K562 (cell line): ENCODE results near the gene AIF1. TPM values are rescaled to one million over a fixed set of nuclear protein-coding genes. Genes with fewer than 3 reads are reported as not detected.

Experiments
- ATAC-seq: fragments of 200-7000 bp; cut with Tn5 transposase; 3 replicates; pipeline ENCODE4 v1.9.1; 2020; ENCODE audit warnings: moderate library complexity
- BruUV-seq: library from RNA; stranded (reverse); fragments of 400-500 nt; replicated peaks from 2 replicates; lab custom pipeline; 2021; lab: Mats Ljungman, UMichigan
- CTCF ChIA-PET: fragments of 300-600 bp; formaldehyde crosslinking; extraction: SDS; loops from one replicate; lab custom pipeline; 2021; ENCODE audit warnings: low intra/inter-chr PET ratio; lab: Yijun Ruan, JAX
- POLR2A ChIA-PET: fragments of 300-600, 350-650 bp; sonication (Branson Sonifier 250); formaldehyde crosslinking; extraction: SDS; loops from one replicate; lab custom pipeline; 2021; ENCODE audit warnings: antibody characterized with exemption, inconsistent platforms; lab: Yijun Ruan, JAX
- DNase-seq, 4 experiments: peaks; one replicate each; pipeline versions ENCODE4 v3.0.0 to v3.0.0-alpha.2; 2011 to 2018; ENCODE audit warnings: low spot score in 3 of 4, mixed read lengths in 3 of 4; ENCODE audit errors: extremely low read depth in 1 of 4
- FAIRE-seq: peaks from 2 replicates; lab custom pipeline; 2011; peaks lifted over from hg19 to GRCh38; lab: Jason Lieb, UNC
- H2AFZ ChIP-seq: 2 replicates; pipeline ENCODE4 v1.6.0; 2011; ENCODE audit warnings: low read depth, low read length, control low read depth, inconsistent platforms
- H3K27ac ChIP-seq: fragments of 200-600 bp; 3 replicates; pipeline ENCODE4 v1.8.0; 2011; ENCODE audit warnings: low read depth, mild to moderate bottlenecking, control low read depth, inconsistent platforms, low read length, moderate library complexity, mixed read lengths; ENCODE audit errors: extremely low read depth
- H3K27me3 ChIP-seq, 2 experiments: fragments of 300-600 bp in 1 of 2; 2 replicates in 1 of 2; 3 replicates in 1 of 2; pipeline versions ENCODE4 v1.6.0 to v1.8.0; 2011; ENCODE audit warnings: inconsistent platforms in 2 of 2, low read length in 2 of 2, mild to moderate bottlenecking in 1 of 2, mixed read lengths in 1 of 2, moderate library complexity in 1 of 2; ENCODE audit not compliant: control insufficient read depth in 2 of 2, insufficient read depth in 2 of 2
- H3K36me3 ChIP-seq: fragments of 300-600 bp; 3 replicates; pipeline ENCODE4 v1.8.0; 2011; ENCODE audit warnings: mild to moderate bottlenecking, low read length, inconsistent platforms; ENCODE audit not compliant: control insufficient read depth, insufficient read depth
- H3K4me1 ChIP-seq, 2 experiments: fragments of 200-600 bp in 1 of 2; replicated peaks in 1 of 2; 2 replicates in 1 of 2; 3 replicates in 1 of 2; pipeline versions ENCODE4 v1.5.1 to v1.8.0; 2011; ENCODE audit warnings: inconsistent platforms in 2 of 2, low read length in 2 of 2, mild to moderate bottlenecking in 1 of 2, mixed read lengths in 1 of 2, moderate library complexity in 1 of 2; ENCODE audit not compliant: control insufficient read depth in 2 of 2, insufficient read depth in 2 of 2
- H3K4me2 ChIP-seq: 2 replicates; pipeline ENCODE4 v1.6.1; 2011; ENCODE audit warnings: low read length, control low read depth, inconsistent platforms, mixed read lengths; ENCODE audit not compliant: insufficient read depth
- H3K4me3 ChIP-seq: fragments of 200-600 bp; sonication (generic), shearing (Covaris generic); 2 replicates; pipeline ENCODE4 v1.5.1; 2016; ENCODE audit warnings: control low read depth, inconsistent platforms
- H3K79me2 ChIP-seq: fragments of 200-600 bp; 3 replicates; pipeline ENCODE4 v1.8.0; 2011; ENCODE audit warnings: low read length, inconsistent platforms; ENCODE audit not compliant: control insufficient read depth, insufficient read depth
- H3K9ac ChIP-seq, 2 experiments: 2 replicates each; pipeline versions ENCODE4 v1.6.0 to v1.6.1; 2011; ENCODE audit warnings: low read depth in 2 of 2, low read length in 2 of 2, control low read depth in 1 of 2, inconsistent platforms in 1 of 2, mild to moderate bottlenecking in 1 of 2, mixed read lengths in 1 of 2; ENCODE audit not compliant: insufficient read depth in 1 of 2
- H3K9me1 ChIP-seq: one replicate; pipeline ENCODE4 v1.6.0; 2011; ENCODE audit warnings: inconsistent platforms, mild to moderate bottlenecking, low read length, moderate library complexity; ENCODE audit not compliant: control insufficient read depth, insufficient read depth
- H3K9me3 ChIP-seq: replicated peaks from 2 replicates; pipeline ENCODE4 v1.5.1; 2011; ENCODE audit warnings: low read depth, low read length, inconsistent platforms; ENCODE audit not compliant: control insufficient read depth, insufficient read depth
- H4K20me1 ChIP-seq: replicated peaks from 2 replicates; pipeline ENCODE4 v1.6.1; 2011; ENCODE audit warnings: low read length, inconsistent platforms, mixed read lengths; ENCODE audit not compliant: control insufficient read depth, insufficient read depth
- EHMT2 ChIP-seq: fragments of 450-650 bp; IDR thresholded peaks from 2 replicates; pipeline ENCODE4 v1.6.1; 2018; ENCODE audit warnings: antibody characterized with exemption
- FUS ChIP-seq: fragments of 200-400 bp; formaldehyde crosslinking; optimal IDR thresholded peaks from 2 replicates; pipeline ENCODE3; 2017; ENCODE audit warnings: low read depth, low read length
- NONO ChIP-seq, 2 experiments: fragments of 200-400 bp in 1 of 2; fragments of 450-650 bp in 1 of 2; formaldehyde crosslinking in 1 of 2; IDR thresholded peaks; 2 replicates each; pipeline ENCODE4 v1.6.1; 2017; ENCODE audit warnings: low read depth in 2 of 2, mild to moderate bottlenecking in 2 of 2, moderate library complexity in 2 of 2, low read length in 1 of 2
- PML ChIP-seq: IDR thresholded peaks from 2 replicates; pipeline ENCODE4 v1.6.1; 2012; ENCODE audit warnings: low read length, inconsistent platforms
- SPI1 ChIP-seq: IDR thresholded peaks from 2 replicates; pipeline ENCODE4 v1.6.1; 2011; ENCODE audit warnings: low read depth, low read length, control low read depth, borderline replicate concordance
- ZNF274 ChIP-seq: IDR thresholded peaks from 2 replicates; pipeline ENCODE4 v1.6.1; 2011; ENCODE audit warnings: low read depth, mild to moderate bottlenecking, low read length, moderate library complexity, borderline replicate concordance
- ZNF347 ChIP-seq: fragments of 450-650 bp; formaldehyde crosslinking; IDR thresholded peaks from 2 replicates; pipeline ENCODE4 v1.4.0; 2020; ENCODE audit warnings: low read depth, mild to moderate bottlenecking, moderate library complexity
- WGBS: fragments of 100-300 bp; shearing (Covaris generic); methylation state at CpG from one replicate; pipeline ENCODE4 v1.1.6; 2016; ENCODE audit warnings: low coverage, mixed read lengths; ENCODE audit not compliant: insufficient coverage; ENCODE audit errors: missing lambda C conversion rate; 5-methylcytosine and 5-hydroxymethylcytosine counted together
- in situ Hi-C: fragments of 300-500 bp; cut with MboI; formaldehyde crosslinking; loops from 4 replicates; pipeline ENCODE4 v1.15.0; 2018; ENCODE audit warnings: inconsistent platforms, mixed read lengths
- intact Hi-C: fragments of 100-400 bp; cut with micrococcal nuclease; formaldehyde crosslinking; loops from 2 replicates; pipeline ENCODE4 v1.14.2; 2022
- polyA plus RNA-seq, 8 experiments: library from polyadenylated mRNA; depleted of rRNA in 4 of 8; stranded (reverse) in 5 of 8; unstranded in 3 of 8; fragments of >200 nt; fragmentation: Nextera tagmentation in 2 of 8; fragmentation: Illumina TruSeq in 1 of 8; extraction: Ambion mirVana in 2 of 8; extraction: Trizol in 1 of 8; gene quantifications; 2 replicates each; pipeline versions ENCODE4 v1.2.1 to v1.2.3, GENCODE V29; 2011 to 2014; ENCODE audit warnings: inconsistent platforms in 1 of 8, missing spikeins in 1 of 8
- total RNA-seq, 7 experiments: library from RNA; depleted of rRNA in 6 of 7; stranded (reverse); fragments of >200 nt in 6 of 7; fragmentation: Illumina TruSeq in 2 of 7; extraction: Trizol in 2 of 7; gene quantifications; 2 replicates each; pipeline versions ENCODE4 v1.2.1 to v1.2.3, GENCODE V29; 2011 to 2021; ENCODE audit warnings: low replicate concordance in 1 of 7
- TF ChIP-seq, protein P1 (sequence below): fragments of 250-450 bp; sonication (Bioruptor Pico); IDR thresholded peaks from 2 replicates; pipeline ENCODE4 v1.4.0; 2020; ENCODE audit warnings: mild to moderate bottlenecking, moderate library complexity, borderline replicate concordance
- TF ChIP-seq, protein P2 (sequence below): fragments of 250-450 bp; sonication (Bioruptor Pico); IDR thresholded peaks from 2 replicates; pipeline ENCODE4 v1.5.0; 2021; ENCODE audit warnings: mild to moderate bottlenecking, borderline replicate concordance
- TF ChIP-seq, protein P3 (sequence below): fragments of 200-800 bp; sonication (Bioruptor generic); IDR thresholded peaks from 2 replicates; pipeline ENCODE4 v1.6.1; 2016; ENCODE audit warnings: missing genetic modification characterization, missing compliant biosample characterization

Gene AIF1
- total and polyA plus RNA-seq, 9 of the 15 experiments (the other 6 are each of a cell fraction or from before 2014, with no cell fraction given), result 9.4 to 33.4 (median 19.4) TPM

DNA sequence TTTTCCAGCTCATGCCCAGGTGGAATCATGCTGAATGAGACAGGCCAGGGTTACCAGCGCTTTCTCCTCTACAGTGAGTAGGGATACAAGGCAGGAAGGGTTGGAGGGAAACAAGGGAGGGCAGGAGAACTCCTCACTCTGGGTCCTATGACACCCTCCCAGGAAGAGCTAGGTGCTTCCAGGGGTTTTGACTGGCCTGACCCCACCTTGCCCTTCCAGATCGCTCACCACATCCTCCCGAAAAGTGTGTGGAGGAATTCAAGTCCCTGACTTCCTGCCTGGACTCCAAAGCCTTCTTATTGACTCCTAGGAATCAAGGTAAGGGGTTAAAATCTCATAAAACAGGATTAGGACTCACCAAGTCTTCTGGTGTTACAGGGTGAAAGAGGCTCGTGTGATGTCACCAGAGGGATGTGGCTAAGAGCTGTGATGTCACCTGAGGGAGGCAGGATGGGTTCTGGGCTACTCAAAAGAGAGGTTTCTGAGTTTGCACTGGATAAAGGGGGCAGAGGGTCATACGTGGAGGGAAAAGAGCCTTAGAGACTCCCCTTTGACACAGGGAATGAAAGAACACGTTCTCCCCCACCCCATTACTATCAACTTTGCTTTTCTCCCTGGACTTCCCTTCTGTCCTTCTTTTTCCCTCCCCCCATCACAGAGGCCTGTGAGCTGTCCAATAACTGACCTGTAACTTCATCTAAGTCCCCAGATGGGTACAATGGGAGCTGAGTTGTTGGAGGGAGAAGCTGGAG is 42.5 kb downstream of the AIF1 start:
- Histone ChIP-seq H3K4me3 (no peak overlapping the region), H3K9me1 (no peaks in the 10 kb centered on the region), H3K4me2 (peak overlapping the region; percentile 54), H3K4me1 (peaks cover 41 to 56% of the 10 kb centered on the region in 2 experiments), H3K27ac (peak overlapping the region; percentile 80; the same call in 1 of the 3 replicates), H2AFZ (no peak overlapping the region), H3K36me3 (peaks cover 50% of the 10 kb centered on the region), H4K20me1 (peaks cover 8% of the 10 kb centered on the region; the same call in 1 of the 2 replicates), H3K9ac (peak overlapping the region; percentile 80 to 89; a peak in 3 of 4 replicates), H3K79me2 (peaks cover 78% of the 10 kb centered on the region), H3K27me3 (no peaks in the 10 kb centered on the region), H3K9me3 (no peaks in the 10 kb centered on the region)
- no TSS peak for BruUV-seq
- WGBS, result 55% methylated on average over 6 of the region's 6 CpGs
- in situ Hi-C loops (no loop called here), intact Hi-C loops (no loop called here)
- ATAC-seq (no peak), DNase-seq (peak in 2 of 4 experiments; percentile 66 to 69), FAIRE-seq (no peak)
- POLR2A ChIA-PET, result interaction anchor here (0.6 to 9.8 kb wide), 16 partner anchors 10 to 245 kb away, joined by 3 to 182 read pairs (median 4); partner anchors contain the start of genes CLIC1, DDAH2, LSM2 and LY6G5B
- CTCF ChIA-PET, result no interaction called here
- TF ChIP-seq, protein P1, sequence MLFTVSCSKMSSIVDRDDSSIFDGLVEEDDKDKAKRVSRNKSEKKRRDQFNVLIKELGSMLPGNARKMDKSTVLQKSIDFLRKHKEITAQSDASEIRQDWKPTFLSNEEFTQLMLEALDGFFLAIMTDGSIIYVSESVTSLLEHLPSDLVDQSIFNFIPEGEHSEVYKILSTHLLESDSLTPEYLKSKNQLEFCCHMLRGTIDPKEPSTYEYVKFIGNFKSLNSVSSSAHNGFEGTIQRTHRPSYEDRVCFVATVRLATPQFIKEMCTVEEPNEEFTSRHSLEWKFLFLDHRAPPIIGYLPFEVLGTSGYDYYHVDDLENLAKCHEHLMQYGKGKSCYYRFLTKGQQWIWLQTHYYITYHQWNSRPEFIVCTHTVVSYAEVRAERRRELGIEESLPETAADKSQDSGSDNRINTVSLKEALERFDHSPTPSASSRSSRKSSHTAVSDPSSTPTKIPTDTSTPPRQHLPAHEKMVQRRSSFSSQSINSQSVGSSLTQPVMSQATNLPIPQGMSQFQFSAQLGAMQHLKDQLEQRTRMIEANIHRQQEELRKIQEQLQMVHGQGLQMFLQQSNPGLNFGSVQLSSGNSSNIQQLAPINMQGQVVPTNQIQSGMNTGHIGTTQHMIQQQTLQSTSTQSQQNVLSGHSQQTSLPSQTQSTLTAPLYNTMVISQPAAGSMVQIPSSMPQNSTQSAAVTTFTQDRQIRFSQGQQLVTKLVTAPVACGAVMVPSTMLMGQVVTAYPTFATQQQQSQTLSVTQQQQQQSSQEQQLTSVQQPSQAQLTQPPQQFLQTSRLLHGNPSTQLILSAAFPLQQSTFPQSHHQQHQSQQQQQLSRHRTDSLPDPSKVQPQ (CRISPR knock-in tag), result no peak
- TF ChIP-seq NONO (IDR thresholded peaks at IDR 0.05; ENCODE audit: low read depth in 2 of 2, low read length in 1 of 2) (no peak), EHMT2 (no peak), PML (0 out of 2 replicates have a peak, but pooled peaks have one; percentile 43), SPI1 (0 out of 2 replicates have a peak, but pooled peaks have one; percentile 38), FUS (no peak), ZNF347 (CRISPR knock-in tag) (no peak), ZNF274 (no peak)
- TF ChIP-seq, protein P2, sequence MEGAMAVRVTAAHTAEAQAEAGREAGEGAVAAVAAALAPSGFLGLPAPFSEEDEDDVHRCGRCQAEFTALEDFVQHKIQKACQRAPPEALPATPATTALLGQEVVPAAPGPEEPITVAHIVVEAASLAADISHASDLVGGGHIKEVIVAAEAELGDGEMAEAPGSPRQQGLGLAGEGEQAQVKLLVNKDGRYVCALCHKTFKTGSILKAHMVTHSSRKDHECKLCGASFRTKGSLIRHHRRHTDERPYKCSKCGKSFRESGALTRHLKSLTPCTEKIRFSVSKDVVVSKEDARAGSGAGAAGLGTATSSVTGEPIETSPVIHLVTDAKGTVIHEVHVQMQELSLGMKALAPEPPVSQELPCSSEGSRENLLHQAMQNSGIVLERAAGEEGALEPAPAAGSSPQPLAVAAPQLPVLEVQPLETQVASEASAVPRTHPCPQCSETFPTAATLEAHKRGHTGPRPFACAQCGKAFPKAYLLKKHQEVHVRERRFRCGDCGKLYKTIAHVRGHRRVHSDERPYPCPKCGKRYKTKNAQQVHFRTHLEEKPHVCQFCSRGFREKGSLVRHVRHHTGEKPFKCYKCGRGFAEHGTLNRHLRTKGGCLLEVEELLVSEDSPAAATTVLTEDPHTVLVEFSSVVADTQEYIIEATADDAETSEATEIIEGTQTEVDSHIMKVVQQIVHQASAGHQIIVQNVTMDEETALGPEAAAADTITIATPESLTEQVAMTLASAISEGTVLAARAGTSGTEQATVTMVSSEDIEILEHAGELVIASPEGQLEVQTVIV (CRISPR knock-in tag), result no peak
- TF ChIP-seq, protein P3, sequence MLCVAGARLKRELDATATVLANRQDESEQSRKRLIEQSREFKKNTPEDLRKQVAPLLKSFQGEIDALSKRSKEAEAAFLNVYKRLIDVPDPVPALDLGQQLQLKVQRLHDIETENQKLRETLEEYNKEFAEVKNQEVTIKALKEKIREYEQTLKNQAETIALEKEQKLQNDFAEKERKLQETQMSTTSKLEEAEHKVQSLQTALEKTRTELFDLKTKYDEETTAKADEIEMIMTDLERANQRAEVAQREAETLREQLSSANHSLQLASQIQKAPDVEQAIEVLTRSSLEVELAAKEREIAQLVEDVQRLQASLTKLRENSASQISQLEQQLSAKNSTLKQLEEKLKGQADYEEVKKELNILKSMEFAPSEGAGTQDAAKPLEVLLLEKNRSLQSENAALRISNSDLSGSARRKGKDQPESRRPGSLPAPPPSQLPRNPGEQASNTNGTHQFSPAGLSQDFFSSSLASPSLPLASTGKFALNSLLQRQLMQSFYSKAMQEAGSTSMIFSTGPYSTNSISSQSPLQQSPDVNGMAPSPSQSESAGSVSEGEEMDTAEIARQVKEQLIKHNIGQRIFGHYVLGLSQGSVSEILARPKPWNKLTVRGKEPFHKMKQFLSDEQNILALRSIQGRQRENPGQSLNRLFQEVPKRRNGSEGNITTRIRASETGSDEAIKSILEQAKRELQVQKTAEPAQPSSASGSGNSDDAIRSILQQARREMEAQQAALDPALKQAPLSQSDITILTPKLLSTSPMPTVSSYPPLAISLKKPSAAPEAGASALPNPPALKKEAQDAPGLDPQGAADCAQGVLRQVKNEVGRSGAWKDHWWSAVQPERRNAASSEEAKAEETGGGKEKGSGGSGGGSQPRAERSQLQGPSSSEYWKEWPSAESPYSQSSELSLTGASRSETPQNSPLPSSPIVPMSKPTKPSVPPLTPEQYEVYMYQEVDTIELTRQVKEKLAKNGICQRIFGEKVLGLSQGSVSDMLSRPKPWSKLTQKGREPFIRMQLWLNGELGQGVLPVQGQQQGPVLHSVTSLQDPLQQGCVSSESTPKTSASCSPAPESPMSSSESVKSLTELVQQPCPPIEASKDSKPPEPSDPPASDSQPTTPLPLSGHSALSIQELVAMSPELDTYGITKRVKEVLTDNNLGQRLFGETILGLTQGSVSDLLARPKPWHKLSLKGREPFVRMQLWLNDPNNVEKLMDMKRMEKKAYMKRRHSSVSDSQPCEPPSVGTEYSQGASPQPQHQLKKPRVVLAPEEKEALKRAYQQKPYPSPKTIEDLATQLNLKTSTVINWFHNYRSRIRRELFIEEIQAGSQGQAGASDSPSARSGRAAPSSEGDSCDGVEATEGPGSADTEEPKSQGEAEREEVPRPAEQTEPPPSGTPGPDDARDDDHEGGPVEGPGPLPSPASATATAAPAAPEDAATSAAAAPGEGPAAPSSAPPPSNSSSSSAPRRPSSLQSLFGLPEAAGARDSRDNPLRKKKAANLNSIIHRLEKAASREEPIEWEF (CRISPR knock-in tag), result 0 out of 2 replicates have a peak, but pooled peaks have one; percentile 50
